ENCODE results near the gene CFAP221.

Gene CFAP221

DNA sequence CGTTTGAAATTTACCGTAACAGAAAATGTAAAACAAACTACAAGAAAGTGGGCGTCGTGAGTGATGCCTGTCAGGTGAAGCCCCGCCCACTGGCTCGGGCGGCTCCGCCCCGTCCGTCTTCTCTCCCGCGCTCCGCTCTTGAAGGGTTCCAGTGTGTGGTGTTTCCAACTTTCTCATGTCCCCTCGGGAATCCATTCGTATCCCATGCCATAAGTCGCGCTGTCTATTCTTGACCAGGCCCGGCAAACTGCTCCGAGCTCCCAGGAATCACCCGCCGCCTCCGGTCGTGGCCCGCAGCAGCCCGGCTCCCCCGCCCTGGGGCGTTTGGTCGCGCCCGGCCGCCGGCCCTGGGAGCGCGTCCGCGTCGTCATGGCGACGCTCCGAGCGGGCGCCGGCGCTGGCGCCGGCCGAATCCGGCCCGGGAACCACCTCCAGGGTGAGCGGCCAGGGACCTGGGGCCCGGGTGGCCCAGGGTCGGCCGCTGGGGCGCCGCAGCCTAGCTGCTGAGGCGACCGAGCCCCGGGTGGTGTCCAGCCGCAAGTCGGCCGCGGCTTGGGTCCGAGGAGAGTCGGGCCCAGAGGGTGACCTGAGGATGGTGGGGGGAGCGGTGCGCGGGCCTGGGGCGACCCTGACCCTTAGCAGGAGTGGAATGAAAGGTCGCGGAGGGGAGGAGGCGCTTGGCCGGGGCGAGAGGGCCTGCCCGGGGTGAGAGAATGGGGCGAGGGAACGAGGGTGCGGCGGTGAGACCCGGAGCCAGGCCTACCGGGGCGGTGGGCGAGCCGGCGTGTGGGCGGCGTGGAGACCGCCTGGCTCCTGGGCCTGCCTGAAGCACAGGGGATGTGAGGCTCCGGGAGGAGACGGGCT lies at the start of gene CFAP221:
TSS of gene CFAP221 (plus strand) at position 375 of the 864 bp plus-strand sequence. CDS start 1,683 bp downstream, outside the sequence.
- DNase-seq = peak; percentile 59

DNA sequence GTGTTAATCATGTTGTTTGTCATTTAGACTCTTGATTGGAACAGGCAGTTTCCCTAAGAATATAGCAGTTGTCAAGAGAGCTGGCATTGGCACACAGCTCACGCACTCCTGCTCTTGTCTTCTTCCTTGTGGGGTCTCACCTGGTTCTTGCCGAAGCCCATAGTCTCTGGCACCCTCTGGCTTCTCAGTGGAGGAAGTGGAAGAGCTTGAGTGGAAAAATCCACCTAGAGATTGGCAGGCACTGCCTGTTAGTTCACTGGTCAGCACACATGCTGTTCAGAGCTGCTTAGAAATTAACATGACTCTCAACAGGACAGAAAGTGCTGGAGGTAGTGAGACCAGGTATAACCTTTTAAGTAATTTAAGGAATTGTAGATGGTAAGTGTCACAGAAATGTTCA lies 48.3 kb upstream of the CFAP221 start:
- DNase-seq = no peak

DNA sequence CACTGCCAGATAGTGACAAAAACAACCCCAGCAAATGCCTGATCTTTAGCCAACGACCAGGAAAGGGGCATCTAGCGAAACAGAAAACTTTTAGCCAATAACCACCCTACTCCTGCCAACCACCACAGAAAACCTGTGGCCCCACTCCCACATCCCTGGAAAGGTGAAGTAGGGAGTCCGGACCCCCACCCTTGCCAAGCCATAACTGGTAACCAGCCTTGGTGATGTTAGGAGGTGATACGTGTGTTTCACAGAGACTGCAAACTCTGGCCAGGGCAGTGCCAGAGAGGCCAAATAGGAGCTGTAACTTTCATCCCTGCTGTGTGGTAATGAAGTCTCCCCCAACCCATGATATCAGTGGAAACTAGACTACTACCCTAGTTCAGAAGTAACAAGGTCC lies 47.6 kb upstream of the CFAP221 start:
- DNase-seq = no peak

DNA sequence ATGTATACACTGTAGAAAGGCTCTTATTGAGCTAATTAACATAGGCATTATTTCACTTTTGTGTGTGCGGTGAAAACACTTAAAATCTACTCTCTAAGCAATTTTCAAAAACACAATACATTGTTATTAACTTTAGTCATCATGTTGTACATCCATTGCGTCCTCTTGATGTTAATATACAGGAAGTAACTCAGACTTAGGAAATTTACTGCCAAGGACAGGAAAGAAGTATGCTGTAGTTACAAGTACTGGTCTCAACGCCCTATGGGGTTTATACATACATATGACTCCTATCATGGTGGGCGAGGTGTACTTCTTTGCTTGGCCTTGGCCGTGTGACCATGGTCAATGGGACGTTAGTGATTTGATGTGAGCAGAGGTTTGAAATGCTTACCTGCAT lies 35.5 kb upstream of the CFAP221 start:
- no peak for DNase-seq

DNA sequence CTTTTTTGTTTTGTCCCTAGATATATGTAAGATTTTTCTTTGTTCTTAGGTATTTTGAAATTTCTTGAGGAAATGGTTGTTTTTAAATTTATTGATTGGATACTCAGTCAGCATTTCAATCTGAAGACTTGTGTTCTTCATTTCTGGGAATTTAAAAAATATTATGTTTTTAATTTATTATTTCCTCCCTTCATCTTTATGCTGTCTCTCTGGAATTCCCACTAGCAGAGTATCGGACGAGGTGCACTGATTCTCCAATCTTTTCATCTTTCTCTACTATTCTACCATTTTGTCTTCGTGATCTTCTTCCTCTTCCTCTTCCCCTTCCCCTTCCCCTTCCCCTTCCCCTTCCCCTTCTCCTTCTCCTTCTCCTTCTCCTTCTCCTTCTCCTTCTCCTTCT lies 32.3 kb upstream of the CFAP221 start:
- no peak for DNase-seq

DNA sequence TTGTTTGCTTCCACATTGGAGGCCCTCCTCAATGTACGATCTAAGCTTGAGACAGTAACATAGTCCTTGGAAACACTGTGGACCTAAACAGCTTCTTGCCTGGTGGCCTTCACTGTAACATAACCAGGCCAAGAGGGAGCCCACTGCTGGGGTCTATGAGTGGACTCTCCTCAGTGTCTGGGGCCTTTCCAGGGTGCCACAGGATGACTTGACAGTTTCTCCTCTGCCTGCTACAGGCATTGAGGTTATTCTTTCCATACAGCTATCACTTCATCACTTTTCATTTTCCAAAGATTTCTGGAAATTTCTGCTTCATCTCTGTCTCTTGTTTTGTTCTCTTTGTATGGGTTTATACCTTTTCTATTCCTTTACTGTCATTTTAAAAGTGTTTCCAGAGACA lies 31.3 kb upstream of the CFAP221 start:
- no peak for DNase-seq

DNA sequence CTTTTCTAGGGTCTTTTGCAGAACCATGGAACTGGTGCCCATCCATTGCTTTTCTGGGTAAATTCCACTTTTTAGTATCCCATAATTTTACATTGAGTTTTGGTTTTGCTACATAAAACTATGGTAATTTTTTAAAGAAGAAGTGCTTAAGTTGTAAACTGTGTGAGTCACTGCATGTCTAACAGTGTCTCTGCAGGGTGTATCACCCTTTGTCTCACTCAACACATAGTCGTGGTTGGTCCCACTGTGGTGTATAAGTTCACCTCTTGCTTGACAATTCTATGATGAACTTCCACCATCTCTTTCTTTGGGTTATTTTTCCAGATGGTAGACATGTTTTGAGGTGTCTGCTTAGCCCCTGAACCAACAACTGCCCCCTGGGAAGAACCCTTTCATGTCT lies 30.4 kb upstream of the CFAP221 start:
- no peak for DNase-seq

DNA sequence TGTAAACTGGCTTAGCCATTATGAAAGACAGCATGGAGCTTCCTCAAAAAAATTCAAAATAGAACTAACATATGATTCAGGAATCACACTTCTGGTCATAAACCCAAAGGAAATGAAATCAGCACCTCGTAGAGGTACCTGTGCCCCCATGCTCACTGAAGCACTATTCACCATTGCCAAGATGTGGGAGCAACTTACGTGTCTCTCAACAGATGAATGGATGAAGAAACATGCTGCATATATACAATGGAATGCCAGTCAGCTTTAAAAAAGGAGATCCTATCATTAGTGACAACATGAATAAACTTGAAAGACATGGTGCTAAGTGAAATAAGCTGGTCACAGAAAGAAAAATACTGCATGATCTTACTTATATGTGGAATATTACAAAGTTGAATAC lies 28.1 kb upstream of the CFAP221 start:
- DNase-seq = no peak

DNA sequence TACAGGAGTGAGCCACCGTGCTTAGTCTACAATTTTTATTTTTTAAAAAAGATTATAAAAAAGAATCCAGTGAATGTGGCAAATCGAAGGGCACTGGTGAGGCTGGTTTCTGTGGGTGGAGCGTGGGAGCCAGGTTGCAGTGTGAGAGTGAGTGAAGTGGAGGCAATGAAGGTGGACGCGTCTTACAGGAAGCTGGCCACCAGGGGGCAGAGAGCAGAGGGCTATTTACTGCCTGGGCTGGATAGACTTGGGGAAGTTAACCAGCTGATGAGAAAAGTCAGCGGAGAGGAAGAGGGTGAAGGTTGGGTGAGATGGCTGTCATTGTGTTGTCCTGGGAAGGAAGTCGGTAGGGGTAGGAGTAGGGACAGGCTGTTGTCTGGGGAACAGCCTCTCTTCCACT lies 26.8 kb upstream of the CFAP221 start:
- DNase-seq = peak; percentile 24

DNA sequence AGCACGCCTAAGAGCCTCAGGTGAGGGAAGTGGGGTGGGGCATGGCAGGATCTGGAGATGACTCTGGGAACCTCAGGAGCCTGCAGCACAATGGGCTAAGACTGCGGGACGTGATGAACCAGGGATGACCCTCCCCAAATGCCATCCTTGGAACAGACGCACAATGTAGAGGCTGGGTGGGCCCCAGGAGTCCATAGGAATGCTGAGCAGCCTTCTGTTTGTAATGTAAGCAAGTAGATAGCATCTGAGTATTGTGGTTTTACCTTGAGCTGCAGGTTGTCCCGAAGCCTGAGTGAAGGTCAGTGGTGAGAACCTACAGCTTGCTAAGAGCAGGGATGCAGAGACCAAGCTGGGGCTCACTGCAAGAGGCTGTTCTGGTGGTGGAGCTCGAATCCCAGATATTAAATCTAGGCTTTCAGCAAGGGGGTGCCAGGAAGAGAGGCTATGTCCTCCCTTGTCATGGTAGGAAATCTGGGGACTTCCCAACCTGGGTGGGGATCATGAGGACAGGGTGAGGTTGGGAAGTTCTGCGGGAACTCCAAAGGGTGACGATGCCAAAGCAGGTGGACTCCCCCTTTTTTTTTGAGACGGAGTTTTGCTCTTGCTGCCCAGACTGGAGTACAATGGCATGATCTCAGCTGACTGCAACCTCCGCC lies 25.7 kb upstream of the CFAP221 start:
- no peak for DNase-seq

DNA sequence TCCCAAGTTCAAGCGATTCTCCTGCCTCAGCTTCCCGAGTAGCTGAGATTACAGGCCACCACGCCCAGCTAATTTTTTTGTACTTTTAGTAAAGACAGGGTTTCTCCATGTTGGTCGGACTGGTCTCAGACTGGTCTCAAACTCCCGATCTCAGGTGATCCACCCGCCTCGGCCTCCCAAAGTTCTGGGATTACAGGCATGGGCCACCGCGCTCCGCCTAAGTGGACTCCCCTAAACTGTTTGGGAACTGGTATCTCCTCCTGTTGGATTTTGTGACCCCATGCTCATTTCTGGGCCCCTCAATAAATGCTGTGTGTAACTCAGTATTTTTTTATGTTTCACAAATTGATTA lies 25.2 kb upstream of the CFAP221 start:
- no peak for DNase-seq

DNA sequence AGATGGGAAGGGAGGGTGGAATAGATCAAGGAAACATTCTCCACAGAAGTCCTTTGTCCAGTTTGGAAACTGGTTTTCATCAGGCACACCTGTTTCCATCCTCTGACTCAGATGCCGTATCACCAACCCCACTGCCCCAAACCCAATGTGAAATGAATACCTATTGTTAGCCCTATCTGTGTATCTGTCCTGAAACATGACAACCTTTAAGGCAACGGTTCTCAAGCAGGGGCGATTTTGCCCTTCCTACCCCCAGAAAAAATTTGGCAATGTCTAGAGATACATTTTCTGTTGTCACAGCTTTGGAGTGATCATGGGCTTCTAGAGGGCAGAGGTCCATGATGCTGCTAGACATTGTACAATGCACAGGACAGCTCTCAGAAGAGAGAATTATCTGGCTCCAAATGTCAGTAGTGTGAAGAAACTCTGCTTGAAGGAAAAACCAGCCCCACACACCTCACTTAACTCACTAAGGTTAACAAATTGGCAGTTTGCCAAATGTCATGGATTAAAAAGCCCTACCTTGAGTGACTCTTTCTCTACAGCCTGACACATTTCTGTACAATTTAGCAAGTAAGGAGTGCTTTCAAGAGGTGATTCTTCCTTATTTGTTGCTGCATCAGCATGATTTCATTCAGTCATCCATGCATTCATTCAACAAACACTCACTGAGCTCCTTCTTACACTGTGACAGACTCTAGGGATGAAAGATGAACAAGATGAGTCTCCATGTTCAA lies 23.4 kb upstream of the CFAP221 start:
- DNase-seq = no peak

DNA sequence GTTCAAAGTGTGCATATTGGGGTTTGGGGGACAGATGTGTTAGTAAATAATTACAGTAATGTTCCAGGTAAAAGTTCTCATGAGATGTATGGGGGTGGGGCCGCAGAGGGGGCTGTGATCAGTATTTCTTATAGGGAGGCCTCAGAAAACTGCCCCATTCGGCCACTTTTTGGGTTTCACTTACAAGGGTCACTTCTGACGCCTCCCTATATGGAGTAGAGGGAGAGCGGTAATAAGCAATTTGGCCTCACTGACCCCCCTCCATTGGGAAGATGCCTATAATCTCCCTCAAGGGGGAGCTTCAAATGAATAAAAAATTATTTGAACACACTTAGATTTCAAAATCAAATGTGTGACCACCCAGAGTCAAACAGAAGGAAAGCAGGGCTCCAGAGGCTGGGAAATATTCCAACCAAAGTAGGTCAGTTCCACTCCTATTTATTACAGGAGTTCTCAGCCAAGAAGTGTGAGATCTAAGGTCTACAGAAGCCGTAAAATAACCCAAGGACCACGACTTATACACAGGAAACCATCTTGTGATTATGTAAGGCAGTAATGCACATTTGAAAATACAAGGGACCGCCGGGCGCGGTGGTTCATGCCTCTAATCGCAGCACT lies 22.7 kb upstream of the CFAP221 start:
- DNase-seq = no peak

DNA sequence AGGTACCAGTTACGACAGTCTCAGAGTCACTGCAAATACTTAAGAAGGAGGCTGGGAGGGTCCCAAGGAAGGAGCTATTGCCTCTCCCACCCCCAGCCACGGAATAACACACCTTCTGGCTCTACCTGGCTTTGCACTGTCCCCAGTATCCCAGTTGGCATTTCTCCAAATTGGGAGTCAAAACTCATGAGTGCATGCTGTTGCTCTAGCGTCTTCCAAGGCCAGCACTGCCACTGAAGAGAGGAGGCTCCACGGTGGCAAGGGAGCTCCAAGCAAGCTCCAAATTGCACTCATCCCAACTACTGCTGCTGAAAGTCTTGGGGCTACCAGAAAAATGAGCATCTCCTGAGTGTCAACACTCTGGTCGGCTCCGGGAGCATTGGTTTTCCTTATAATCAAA lies 21.6 kb upstream of the CFAP221 start:
- DNase-seq = no peak

DNA sequence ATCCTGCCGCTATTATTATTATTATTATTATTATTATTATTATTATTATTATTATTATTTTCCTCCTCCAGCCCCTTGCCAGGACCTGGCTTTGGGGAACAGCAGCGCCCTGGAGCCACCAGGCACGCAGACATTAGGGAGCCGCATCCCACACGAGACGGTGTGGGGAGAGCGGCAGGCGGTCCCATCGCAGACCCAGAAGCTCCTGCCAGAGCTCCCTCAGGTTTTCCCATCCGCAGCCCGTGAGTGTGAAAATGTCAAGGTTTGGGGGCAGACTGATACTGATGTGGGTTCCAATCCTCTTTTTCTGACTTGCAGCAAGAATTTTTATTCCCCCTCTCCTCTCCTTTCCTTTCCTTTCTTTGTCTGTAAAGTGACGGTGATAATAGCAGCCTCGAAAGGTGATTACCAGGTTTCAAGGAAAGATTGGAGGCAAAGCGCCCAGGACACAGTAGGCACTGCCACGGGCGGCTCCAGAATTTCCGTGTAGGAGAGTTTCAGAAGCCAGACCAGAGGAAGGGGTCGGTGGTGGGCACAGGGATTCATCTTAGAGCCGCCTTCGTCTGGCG lies 20.8 kb upstream of the CFAP221 start:
- DNase-seq = no peak

DNA sequence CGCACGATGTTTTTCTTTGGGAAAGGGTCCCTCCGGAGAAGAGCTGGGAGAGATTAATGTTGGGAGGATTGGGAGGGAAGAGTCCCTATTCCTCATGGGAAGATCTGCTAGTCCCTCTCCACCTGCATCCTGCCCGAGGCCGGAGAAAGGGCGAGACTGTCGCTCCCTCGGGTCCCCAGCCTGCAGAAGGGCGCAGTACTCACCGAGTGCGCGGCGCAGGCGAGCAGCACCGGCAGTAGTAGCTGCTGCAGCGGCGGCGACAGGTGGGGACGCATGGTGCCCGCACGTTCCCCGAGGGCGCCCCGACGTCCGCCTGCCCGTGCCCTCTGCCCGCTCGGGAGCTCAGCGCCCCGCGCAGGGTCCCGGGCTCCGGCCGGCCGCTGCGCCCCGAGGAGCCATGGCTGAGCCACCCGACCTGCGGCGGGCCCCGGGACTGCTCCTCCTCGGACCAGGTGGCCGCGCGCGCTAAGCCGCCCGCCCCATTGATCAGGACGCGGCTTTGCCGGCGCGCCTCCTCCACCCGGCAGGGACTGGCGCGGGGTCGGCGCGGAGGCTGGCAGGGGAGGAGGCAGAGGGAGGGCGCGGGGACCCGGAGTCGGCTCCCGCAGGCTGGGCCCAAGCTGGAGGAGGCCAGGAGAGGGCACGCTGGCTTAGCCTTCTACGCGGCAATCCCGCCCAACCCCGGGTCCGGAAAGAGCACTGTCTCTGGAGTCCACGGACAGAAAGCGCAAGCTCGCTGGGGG lies 20.1 kb upstream of the CFAP221 start, which contains the start of gene SCTR:
TSS of gene SCTR (minus strand) at position 532 of the 743 bp plus-strand sequence. CDS start at position 275, 257 bp downstream.
- no peak for DNase-seq

DNA sequence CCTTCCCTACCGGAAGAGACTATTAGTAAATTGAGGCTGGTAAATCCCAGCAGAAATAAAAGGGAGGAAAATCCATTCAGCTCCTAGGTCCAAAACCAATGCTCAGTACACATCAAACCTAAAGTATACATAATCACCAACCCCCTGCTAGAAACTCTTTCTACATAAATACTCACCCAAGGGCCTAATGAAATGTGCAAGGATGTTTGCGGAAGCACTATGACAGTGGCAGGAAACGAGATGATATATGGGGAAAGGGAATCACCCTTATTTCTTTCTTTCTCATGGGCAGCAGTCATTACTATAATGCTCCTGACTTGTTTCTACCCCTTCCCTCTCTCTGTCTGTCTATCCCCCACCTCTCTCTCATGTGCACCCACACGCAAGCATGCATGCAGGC lies 18.6 kb upstream of the CFAP221 start:
- DNase-seq = no peak

DNA sequence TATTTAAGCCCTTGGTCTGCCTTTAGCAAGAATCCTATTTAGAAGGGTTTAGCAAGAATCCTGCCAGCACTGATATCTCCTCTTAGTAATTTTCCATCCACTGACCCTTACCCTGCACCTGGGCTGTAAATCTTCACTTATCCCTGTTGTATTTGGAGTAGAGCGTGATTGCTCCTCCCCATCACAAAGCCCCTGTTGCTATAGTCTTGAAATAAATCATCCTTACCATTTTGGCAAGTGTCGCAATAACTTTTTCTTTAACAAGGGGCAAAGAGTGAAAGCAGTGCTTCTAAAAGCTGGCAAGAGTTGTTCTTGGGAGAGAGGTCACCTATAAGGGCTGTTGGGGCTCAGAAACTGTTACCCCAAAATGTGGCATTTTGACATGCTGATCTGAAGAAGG lies 16.2 kb upstream of the CFAP221 start:
- DNase-seq = no peak

DNA sequence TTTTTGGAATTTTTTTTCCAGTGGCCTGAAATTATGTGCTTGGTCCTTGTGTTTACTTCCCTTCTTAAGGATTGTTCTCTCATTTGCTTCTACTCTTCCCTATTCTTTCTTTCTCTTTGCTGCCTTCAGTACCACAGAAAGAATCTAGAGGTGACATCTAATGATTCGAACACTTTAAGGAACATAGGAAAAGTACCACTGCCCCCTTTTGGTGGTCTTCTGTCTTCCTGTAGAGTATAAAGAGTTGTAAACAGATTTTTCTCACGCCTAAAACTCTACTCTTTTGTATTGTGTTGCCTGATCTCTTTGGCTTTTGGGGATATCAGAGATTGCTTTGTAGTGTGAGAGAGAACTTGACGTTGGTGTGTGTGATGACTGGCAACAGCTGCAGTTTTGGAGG lies 13.0 kb upstream of the CFAP221 start:
- no peak for DNase-seq

DNA sequence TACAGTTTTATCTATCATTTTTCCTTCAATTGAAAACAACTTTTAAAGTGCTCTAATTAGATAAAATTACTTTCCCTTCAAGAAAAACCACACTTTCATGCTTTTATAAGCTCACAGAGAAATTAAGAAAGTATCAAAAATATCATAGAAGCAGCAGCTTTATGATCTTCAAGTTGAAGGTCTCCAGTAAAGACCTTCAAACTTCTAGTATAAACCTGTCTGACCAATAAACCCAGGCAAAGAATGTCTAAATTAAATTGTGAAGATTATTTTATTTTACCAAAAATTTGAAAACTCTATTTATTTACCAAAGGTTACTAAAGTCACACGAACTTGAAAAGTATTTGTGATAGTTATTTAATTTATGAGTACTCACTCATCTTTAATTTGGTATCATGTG lies 10.7 kb upstream of the CFAP221 start:
- DNase-seq = no peak

DNA sequence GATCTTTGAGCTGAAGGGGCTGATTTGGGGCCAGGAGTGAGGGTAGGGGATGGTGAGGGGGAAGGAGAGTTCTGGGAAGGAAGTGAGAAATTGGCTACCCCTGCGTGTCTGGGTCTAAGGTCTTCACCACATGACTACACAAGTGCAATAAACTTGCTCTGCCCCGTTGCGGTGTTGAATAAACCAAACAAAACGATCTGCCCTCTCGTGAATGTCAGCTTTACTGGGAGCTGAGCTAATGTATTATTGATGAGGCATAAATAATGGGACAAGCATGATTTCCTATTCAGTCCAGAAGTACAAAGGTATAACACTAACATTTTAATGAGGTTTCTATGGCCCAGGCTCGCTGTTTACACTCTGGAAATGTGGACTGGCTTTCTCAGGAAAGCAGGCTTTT lies 8.0 kb upstream of the CFAP221 start:
- no peak for DNase-seq

DNA sequence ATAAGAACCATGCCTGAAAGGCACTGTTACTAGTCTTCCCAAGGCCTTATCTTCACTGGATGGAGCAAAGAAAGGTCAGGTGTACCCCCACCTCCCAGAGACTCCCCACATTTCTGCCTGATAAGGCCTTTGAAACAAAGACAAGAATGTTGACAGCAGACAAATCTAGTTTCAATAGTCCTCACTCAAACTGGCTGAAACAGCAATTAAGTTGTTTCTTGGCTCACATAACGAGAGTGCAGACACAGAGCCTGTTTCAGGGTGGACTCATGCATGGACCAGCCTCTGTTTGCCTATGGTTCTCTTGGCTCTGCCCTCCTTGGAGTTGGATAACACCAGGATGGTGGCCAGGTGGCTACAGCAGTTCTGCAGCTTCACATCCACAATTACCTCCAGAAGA lies 7.5 kb upstream of the CFAP221 start:
- DNase-seq = no peak

Data from activated naive CD4-positive, alpha-beta T cell treated with anti-CD3 and anti-CD28 coated beads, Interleukin-2, amount 50 U/mL, for 16 hours (primary cell).